ENCODE measurements around the gene CYP27B1. TPM values are rescaled to one million over a fixed set of nuclear protein-coding genes. Genes with fewer than 3 reads are reported as not detected.
"Not testable (repeated sequence)": the region's sequence is repeated elsewhere in the genome, so short reads cannot be mapped to it uniquely, and the experiment has no call there.

Gene CYP27B1
- total and polyA plus RNA-seq, 4 experiments from 2014 or later, result 0.55 to 1.4 (median 0.78) TPM

- H3K4me1 Mint-ChIP-seq, result peaks cover 16 to 32% (median 22%) of the 10 kb centered on the region in 4 donors
- ChIA-PET POLR2A (ENCODE audit: partially characterized antibody) (interaction anchor here (0.9 to 4.4 kb wide), 7 partner anchors 11 to 31 kb away, joined by 3 to 32 read pairs (median 4); partner anchors contain the start of genes OS9 and TSPAN31), CTCF (ENCODE audit: partially characterized antibody) (interaction anchor here (0.7 to 3.2 kb wide), 4 partner anchors 14 to 20 kb away, joined by 3 to 10 read pairs (median 8); partner anchors contain the start of gene TSPAN31)
- Histone ChIP-seq H3K27ac (ENCODE audit: low read depth, low read length) (no peak overlapping the region), H3K4me1 (ENCODE audit: insufficient read depth, low read length) (no peaks in the 10 kb centered on the region), H3K9me3 (ENCODE audit: control insufficient read depth in 1 of 2, low read length in 2 of 2) (no peaks in the 10 kb centered on the region), H3K27me3 (ENCODE audit: insufficient read depth, low read length) (no peaks in the 10 kb centered on the region), H3K36me3 (ENCODE audit: insufficient read depth, low read length) (peaks cover 45% of the 10 kb centered on the region), H3K4me3 (ENCODE audit: low read length in 2 of 2) (no peak overlapping the region)
- peak in 1 of 5 donors; percentile 19 for DNase-seq
- H3K27ac Mint-ChIP-seq, result peak overlapping the region; percentile 52 to 92 (median 84)
- H3K36me3 Mint-ChIP-seq, result peaks cover 22 to 47% of the 10 kb centered on the region in 2 donors
- H3K4me3 Mint-ChIP-seq, result no peak overlapping the region
- intact Hi-C loops (cut with micrococcal nuclease), result loop anchor here (1.0 kb wide), 1 partner anchor 17 kb away; no protein-coding TSS in a partner anchor
- no peaks in the 10 kb centered on the region for H3K9me3 Mint-ChIP-seq
- H3K27me3 Mint-ChIP-seq, result no peaks in the 10 kb centered on the region
Measured at GRCh38 chr12:57724936-57725740, 41.7 kb downstream of the CYP27B1 start.

DNA sequence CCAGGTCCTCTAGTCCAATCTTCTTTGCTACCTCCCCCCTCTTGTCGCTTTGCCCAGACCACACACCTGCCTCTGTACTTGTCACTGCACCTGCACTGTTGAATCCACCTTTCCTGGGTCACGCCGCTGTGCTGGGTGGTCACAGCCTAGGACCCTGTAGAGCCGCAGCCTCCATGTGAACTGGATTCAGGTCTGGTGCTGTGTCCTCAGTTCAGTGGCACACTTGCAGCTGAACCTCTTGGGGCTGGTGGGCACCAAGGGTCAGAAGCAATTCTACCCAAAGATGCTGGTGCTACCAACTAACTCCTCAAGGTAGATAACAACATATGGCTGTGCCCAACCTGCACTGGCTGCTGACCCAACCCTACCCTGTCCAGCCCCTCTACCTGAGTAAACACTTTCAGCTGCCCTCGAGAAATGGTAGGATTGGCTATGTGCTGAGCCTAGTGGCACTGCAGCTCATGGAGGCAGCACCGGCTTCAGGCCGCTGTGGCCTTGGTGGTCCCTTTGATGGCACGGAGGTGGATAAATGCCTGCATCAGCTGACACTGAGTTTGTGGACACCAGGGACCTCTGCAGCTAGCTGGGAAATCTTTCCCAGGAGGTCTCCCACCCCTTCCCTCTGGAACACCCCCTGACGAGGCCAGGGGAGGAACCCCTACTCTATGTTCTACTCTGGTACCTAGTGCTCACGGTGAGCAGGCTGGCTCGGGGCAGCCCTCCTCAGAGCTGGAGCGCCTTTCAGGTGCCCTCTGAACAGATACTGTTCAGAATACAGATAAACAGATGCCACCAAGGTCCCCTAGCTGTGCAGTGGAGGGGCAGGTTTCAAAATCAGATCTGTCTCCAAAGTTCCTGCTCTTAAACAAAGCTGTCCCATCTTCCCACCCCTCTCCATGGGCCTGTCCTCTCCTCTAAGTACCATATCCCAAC, 42.6 kb downstream of the CYP27B1 start:
- Mint-ChIP-seq H3K9me3 (peaks cover 0 to under 1% (median 0%) of the 10 kb centered on the region in 8 donors), H3K36me3 (peaks cover 27 to 45% of the 10 kb centered on the region in 2 donors), H3K27me3 (no peaks in the 10 kb centered on the region), H3K27ac (peak overlapping the region; percentile 52 to 92 (median 84)), H3K4me3 (no peak overlapping the region), H3K4me1 (peaks cover 16 to 32% (median 22%) of the 10 kb centered on the region in 4 donors)
- ChIA-PET POLR2A (ENCODE audit: partially characterized antibody) (interaction anchor here (0.7 to 4.4 kb wide), 8 partner anchors 10 to 131 kb away, joined by 3 to 32 read pairs (median 3); partner anchors contain the start of genes OS9 and TSPAN31), CTCF (ENCODE audit: partially characterized antibody) (interaction anchor here (0.7 to 3.2 kb wide), 2 partner anchors 15 to 18 kb away, joined by 3 to 10 read pairs; no protein-coding TSS in a partner anchor)
- Histone ChIP-seq H3K27me3 (ENCODE audit: insufficient read depth, low read length) (no peaks in the 10 kb centered on the region), H3K9me3 (ENCODE audit: control insufficient read depth in 1 of 2, low read length in 2 of 2) (no peaks in the 10 kb centered on the region), H3K4me1 (ENCODE audit: insufficient read depth, low read length) (no peaks in the 10 kb centered on the region), H3K4me3 (ENCODE audit: low read length in 2 of 2) (no peak overlapping the region), H3K27ac (ENCODE audit: low read depth, low read length) (no peak overlapping the region), H3K36me3 (ENCODE audit: insufficient read depth, low read length) (peaks cover 47% of the 10 kb centered on the region)
- peak in 1 of 5 donors; percentile 20 for DNase-seq
- intact Hi-C loops (cut with micrococcal nuclease), result no loop called here

GRCh38 chr12:57723630-57723962, 43.3 kb downstream of the CYP27B1 start:
- Histone ChIP-seq H3K4me3 (ENCODE audit: low read length in 2 of 2) (no peak overlapping the region), H3K4me1 (ENCODE audit: insufficient read depth, low read length) (no peaks in the 10 kb centered on the region), H3K27ac (ENCODE audit: low read depth, low read length) (no peak overlapping the region), H3K36me3 (ENCODE audit: insufficient read depth, low read length) (peaks cover 52% of the 10 kb centered on the region), H3K9me3 (ENCODE audit: control insufficient read depth in 1 of 2, low read length in 2 of 2) (no peaks in the 10 kb centered on the region), H3K27me3 (ENCODE audit: insufficient read depth, low read length) (no peaks in the 10 kb centered on the region)
- ChIA-PET CTCF (ENCODE audit: partially characterized antibody) (interaction anchor here (1.2 to 3.2 kb wide), 2 partner anchors 18 to 33 kb away, joined by 3 to 10 read pairs; no protein-coding TSS in a partner anchor), POLR2A (ENCODE audit: partially characterized antibody) (interaction anchor here (0.6 to 4.4 kb wide), 7 partner anchors 9 to 212 kb away, joined by 3 to 32 read pairs (median 6); partner anchors contain the start of gene TSPAN31)
- no peaks in the 10 kb centered on the region for H3K27me3 Mint-ChIP-seq
- peaks cover 26 to 47% of the 10 kb centered on the region in 2 donors for H3K36me3 Mint-ChIP-seq
- H3K9me3 Mint-ChIP-seq, result peaks cover 0 to 2% (median 0%) of the 10 kb centered on the region in 8 donors
- intact Hi-C loops (cut with micrococcal nuclease), result no loop called here
- H3K4me1 Mint-ChIP-seq, result peaks cover 14 to 32% (median 22%) of the 10 kb centered on the region in 4 donors
- no peak for DNase-seq
- peak overlapping the region; percentile 24 to 83 (median 52) for H3K27ac Mint-ChIP-seq
- H3K4me3 Mint-ChIP-seq, result no peak overlapping the region

GRCh38 chr12:57722716-57723629, 43.9 kb downstream of the CYP27B1 start:
- H3K27ac Mint-ChIP-seq, result peak overlapping the region; percentile 34 to 84 (median 75)
- H3K4me1 Mint-ChIP-seq, result peaks cover 14 to 32% (median 21%) of the 10 kb centered on the region in 4 donors
- H3K27ac ChIP-seq (ENCODE audit: low read depth, low read length), result no peak overlapping the region
- peaks cover 26 to 47% of the 10 kb centered on the region in 2 donors for H3K36me3 Mint-ChIP-seq
- no peak overlapping the region for H3K4me3 ChIP-seq (ENCODE audit: low read length in 2 of 2)
- H3K4me1 ChIP-seq (ENCODE audit: insufficient read depth, low read length), result no peaks in the 10 kb centered on the region
- H3K27me3 ChIP-seq (ENCODE audit: insufficient read depth, low read length), result no peaks in the 10 kb centered on the region
- DNase-seq, result no peak
- no peaks in the 10 kb centered on the region for H3K27me3 Mint-ChIP-seq
- ChIA-PET CTCF (ENCODE audit: partially characterized antibody) (interaction anchor here (1.2 to 3.2 kb wide), 2 partner anchors 19 to 34 kb away, joined by 3 to 10 read pairs; no protein-coding TSS in a partner anchor), POLR2A (ENCODE audit: partially characterized antibody) (interaction anchor here (0.6 to 4.4 kb wide), 6 partner anchors 9 to 212 kb away, joined by 3 to 32 read pairs (median 6); partner anchors contain the start of gene TSPAN31)
- peak overlapping the region in 1 of 8 donors; percentile 51 for H3K4me3 Mint-ChIP-seq
- H3K36me3 ChIP-seq (ENCODE audit: insufficient read depth, low read length), result peaks cover 52% of the 10 kb centered on the region
- no peaks in the 10 kb centered on the region for H3K9me3 ChIP-seq (ENCODE audit: control insufficient read depth in 1 of 2, low read length in 2 of 2)
- peaks cover 0 to 2% (median 0%) of the 10 kb centered on the region in 8 donors for H3K9me3 Mint-ChIP-seq
- intact Hi-C loops (cut with micrococcal nuclease), result no loop called here

GRCh38 chr12:57721846-57722608, 44.9 kb downstream of the CYP27B1 start:
- H3K27ac Mint-ChIP-seq, result peak overlapping the region in 4 of 7 donors; percentile 29 to 72 (median 42)
- intact Hi-C loops (cut with micrococcal nuclease); H3K4me3 ChIP-seq (ENCODE audit: low read length in 2 of 2); H3K27me3 Mint-ChIP-seq; H3K4me1 ChIP-seq (ENCODE audit: insufficient read depth, low read length); H3K9me3 Mint-ChIP-seq; DNase-seq; H3K9me3 ChIP-seq (ENCODE audit: control insufficient read depth in 1 of 2, low read length in 2 of 2); H3K27ac ChIP-seq (ENCODE audit: low read depth, low read length); H3K4me3 Mint-ChIP-seq; H3K27me3 ChIP-seq (ENCODE audit: insufficient read depth, low read length): not testable (repeated sequence)
- H3K4me1 Mint-ChIP-seq, result peaks cover 14 to 32% (median 21%) of the 10 kb centered on the region in 4 donors
- peaks cover 48% of the 10 kb centered on the region for H3K36me3 ChIP-seq (ENCODE audit: insufficient read depth, low read length)
- ChIA-PET POLR2A (ENCODE audit: partially characterized antibody) (interaction anchor here (1.0 to 4.4 kb wide), 6 partner anchors 10 to 23 kb away, joined by 3 to 32 read pairs (median 5); partner anchors contain the start of gene TSPAN31), CTCF (ENCODE audit: partially characterized antibody) (interaction anchor here (1.2 to 3.2 kb wide), 2 partner anchors 20 to 35 kb away, joined by 3 to 10 read pairs; no protein-coding TSS in a partner anchor)
- peaks cover 24 to 47% of the 10 kb centered on the region in 2 donors for H3K36me3 Mint-ChIP-seq

Measured in CD4-positive, alpha-beta memory T cell (primary cell).